Bronchial epithelial cell (primary cell): ENCODE results near the gene CMC1. TPM values are rescaled to one million over a fixed set of nuclear protein-coding genes. Genes with fewer than 3 reads are reported as not detected.
"Not testable (repeated sequence)": the region's sequence is repeated elsewhere in the genome, so short reads cannot be mapped to it uniquely, and the experiment has no call there.

Source experiments
- DNase-seq: peaks from one replicate; pipeline ENCODE4 v3.0.0-alpha.2; 2010; ENCODE audit warnings: low read depth
- FAIRE-seq: peaks from 2 replicates; lab custom pipeline; 2011; peaks lifted over from hg19 to GRCh38; lab: Jason Lieb, UNC
- H3K27me3 ChIP-seq: 2 replicates; pipeline ENCODE4 v1.5.1; 2011; ENCODE audit warnings: low read length; ENCODE audit not compliant: control insufficient read depth, insufficient read depth
- H3K36me3 ChIP-seq: 2 replicates; pipeline ENCODE4 v1.5.1; 2011; ENCODE audit warnings: low read length; ENCODE audit not compliant: control insufficient read depth, insufficient read depth
- H3K4me3 ChIP-seq: 2 replicates; pipeline ENCODE4 v1.5.1; 2011; ENCODE audit warnings: mild to moderate bottlenecking, low read depth, low read length, control low read depth
- total RNA-seq: library from RNA; depleted of rRNA; stranded (reverse); fragments of >200 nt; gene quantifications from 2 replicates; pipeline ENCODE4 v1.2.1, GENCODE V29; 2014
- TF ChIP-seq, protein P1 (sequence below): IDR thresholded peaks from 2 replicates; pipeline ENCODE4 v1.5.1; 2011; ENCODE audit warnings: mild to moderate bottlenecking, moderate library complexity, low read length, control low read depth, inconsistent platforms; ENCODE audit not compliant: insufficient read depth, severe bottlenecking

CMC1 gene, protein sequence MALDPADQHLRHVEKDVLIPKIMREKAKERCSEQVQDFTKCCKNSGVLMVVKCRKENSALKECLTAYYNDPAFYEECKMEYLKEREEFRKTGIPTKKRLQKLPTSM
- total RNA-seq: 2.4 and 5.8 TPM in 2 replicates

GRCh38 chr3:28241221-28242160 lies at the start of gene CMC1:
Gene CMC1, plus strand, starts transcription at chr3:28241619. Its CDS starts 175 bp downstream, at chr3:28241794.
- TF ChIP-seq, protein P1, sequence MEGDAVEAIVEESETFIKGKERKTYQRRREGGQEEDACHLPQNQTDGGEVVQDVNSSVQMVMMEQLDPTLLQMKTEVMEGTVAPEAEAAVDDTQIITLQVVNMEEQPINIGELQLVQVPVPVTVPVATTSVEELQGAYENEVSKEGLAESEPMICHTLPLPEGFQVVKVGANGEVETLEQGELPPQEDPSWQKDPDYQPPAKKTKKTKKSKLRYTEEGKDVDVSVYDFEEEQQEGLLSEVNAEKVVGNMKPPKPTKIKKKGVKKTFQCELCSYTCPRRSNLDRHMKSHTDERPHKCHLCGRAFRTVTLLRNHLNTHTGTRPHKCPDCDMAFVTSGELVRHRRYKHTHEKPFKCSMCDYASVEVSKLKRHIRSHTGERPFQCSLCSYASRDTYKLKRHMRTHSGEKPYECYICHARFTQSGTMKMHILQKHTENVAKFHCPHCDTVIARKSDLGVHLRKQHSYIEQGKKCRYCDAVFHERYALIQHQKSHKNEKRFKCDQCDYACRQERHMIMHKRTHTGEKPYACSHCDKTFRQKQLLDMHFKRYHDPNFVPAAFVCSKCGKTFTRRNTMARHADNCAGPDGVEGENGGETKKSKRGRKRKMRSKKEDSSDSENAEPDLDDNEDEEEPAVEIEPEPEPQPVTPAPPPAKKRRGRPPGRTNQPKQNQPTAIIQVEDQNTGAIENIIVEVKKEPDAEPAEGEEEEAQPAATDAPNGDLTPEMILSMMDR: no peak
- Histone ChIP-seq H3K27me3 (no peaks in the 10 kb centered on the region), H3K4me3 (peak within 1 kb of the TSS; percentile 90), H3K36me3 (no peaks in the 10 kb centered on the region)
- DNase-seq (peak; percentile 93), FAIRE-seq (no peak)

- no peaks in the 10 kb centered on the region for H3K27me3 ChIP-seq
- no peak for FAIRE-seq
- DNase-seq: no peak
- TF ChIP-seq, protein P1: no peak
- H3K4me3 ChIP-seq: no peak overlapping the region
- no peaks in the 10 kb centered on the region for H3K36me3 ChIP-seq
These were observed 43.3 kb upstream of the CMC1 start for GRCh38 chr3:28198161-28198560.

DNA sequence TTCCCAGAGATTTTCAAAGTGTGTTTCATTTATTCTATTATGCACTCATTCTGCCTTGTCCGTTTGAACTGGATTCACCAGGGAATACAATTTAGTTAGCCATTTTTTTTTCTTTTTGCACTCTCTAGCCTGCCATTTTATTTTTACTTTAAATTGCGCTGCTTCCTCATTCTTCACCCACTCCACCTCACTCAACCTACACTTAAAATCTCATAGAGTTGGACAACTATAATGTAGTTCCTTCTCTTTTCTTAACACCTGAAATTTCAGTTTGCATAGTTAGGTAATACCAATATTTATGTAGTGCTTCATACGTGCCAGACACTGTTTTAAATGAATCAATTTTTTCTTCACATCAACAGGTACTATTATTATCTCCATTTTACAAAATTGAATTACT lies 42.4 kb upstream of the CMC1 start:
- FAIRE-seq (no peak), DNase-seq (no peak)
- TF ChIP-seq, protein P1: no peak
- H3K36me3 ChIP-seq: no peaks in the 10 kb centered on the region
- H3K27me3 ChIP-seq: no peaks in the 10 kb centered on the region
- H3K4me3 ChIP-seq: no peak overlapping the region

DNA sequence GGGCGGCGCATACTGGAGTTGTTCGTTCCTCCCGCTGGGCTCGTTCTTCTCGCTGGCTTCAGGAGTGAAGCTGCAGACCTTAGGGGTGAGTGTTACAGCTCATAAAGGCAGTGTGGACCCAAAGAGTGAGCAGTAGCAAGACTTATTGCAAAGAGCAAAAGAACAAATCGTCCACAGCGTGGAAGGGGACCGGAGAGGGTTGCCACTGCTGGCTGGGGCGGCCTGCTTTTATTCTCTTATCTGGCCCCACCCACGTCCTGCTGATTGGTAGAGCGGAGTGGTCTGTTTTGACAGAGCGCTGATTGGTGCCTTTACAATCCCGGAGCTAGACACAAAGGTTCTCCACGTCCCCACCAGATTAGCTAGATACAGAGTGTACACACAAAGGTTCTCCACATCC lies 41.8 kb upstream of the CMC1 start:
- H3K36me3 ChIP-seq, H3K27me3 ChIP-seq, FAIRE-seq, H3K4me3 ChIP-seq, DNase-seq: not testable (repeated sequence)

DNA sequence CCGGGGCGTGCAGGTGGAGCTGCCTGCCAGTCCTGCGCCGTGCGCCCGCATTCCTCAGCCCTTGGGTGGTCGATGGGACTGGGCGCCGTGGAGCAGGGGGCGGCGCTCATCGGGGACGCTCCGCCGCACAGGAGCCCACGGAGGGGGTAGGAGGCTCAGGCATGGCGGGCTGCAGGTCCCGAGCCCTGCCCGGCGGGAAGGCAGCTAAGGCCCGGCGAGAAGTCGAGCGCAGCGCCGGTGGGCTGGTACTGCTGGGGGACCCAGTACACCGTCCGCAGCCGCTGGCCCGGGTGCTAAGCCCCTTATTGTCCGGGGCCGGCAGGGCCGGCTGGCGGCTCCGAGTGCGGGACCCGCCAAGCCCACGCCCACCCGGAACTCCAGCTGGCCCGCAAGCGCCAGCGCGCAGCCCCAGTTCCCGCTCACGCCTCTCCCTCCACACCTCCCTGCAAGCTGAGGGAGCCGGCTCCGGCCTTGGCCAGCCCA lies 41.0 kb upstream of the CMC1 start:
- H3K36me3 ChIP-seq, DNase-seq, H3K4me3 ChIP-seq, H3K27me3 ChIP-seq, FAIRE-seq: not testable (repeated sequence)

DNA sequence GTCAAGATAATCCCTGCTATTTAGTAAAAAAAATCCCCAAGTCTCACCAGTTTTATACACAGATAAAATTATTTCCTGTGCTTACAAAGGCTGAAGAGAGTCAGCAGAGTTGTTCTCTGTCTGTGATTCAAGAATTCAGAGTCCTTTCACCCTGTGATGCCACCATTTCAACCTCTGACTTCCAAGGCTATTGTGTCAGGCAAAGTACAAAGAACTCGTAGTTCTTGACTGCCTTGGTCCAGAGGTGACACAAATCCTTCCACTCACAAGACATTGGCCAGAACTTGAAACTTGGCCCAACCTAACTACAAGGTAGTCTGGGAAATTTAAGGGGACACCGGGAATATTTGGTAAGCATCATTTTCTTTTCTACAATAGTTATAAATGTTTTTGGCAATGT lies 34.9 kb upstream of the CMC1 start:
- no peaks in the 10 kb centered on the region for H3K27me3 ChIP-seq
- FAIRE-seq: no peak

More for the DNA sequence above, 34.9 kb upstream of the CMC1 start:
- TF ChIP-seq, protein P1: no peak
- no peak for DNase-seq
- Histone ChIP-seq H3K4me3 (no peak overlapping the region), H3K36me3 (no peaks in the 10 kb centered on the region)
